ENCODE data around the gene ZNF516.

ZNF516 gene

GRCh38 chr18:76343938-76344569 is 151.0 kb downstream of the ZNF516 start:
- DNase-seq (ENCODE audit: low read depth in 3 of 3): no peak

- no peak for DNase-seq (ENCODE audit: low read depth in 3 of 3)
These were observed 154.6 kb downstream of the ZNF516 start for GRCh38 chr18:76340410-76340809.

- DNase-seq (ENCODE audit: low read depth in 3 of 3): no peak
These were observed 155.8 kb downstream of the ZNF516 start for GRCh38 chr18:76339246-76339620.

- no peak for DNase-seq (ENCODE audit: low read depth in 3 of 3)
These were observed 156.3 kb downstream of the ZNF516 start for GRCh38 chr18:76338619-76339245.

GRCh38 chr18:76338088-76338487 is 157.0 kb downstream of the ZNF516 start:
- DNase-seq (ENCODE audit: low read depth in 3 of 3): no peak

GRCh38 chr18:76335859-76336640 is 159.0 kb downstream of the ZNF516 start:
- DNase-seq (ENCODE audit: low read depth in 3 of 3): no peak

- no peak for DNase-seq (ENCODE audit: low read depth in 3 of 3)
These were observed 166.9 kb downstream of the ZNF516 start for GRCh38 chr18:76328140-76328539.

GRCh38 chr18:76323891-76324290 is 171.2 kb downstream of the ZNF516 start:
- DNase-seq (ENCODE audit: low read depth in 3 of 3): no peak

- no peak for DNase-seq (ENCODE audit: low read depth in 3 of 3)
These were observed 172.4 kb downstream of the ZNF516 start for GRCh38 chr18:76322686-76323085.

GRCh38 chr18:76319366-76319765 is 175.7 kb downstream of the ZNF516 start:
- DNase-seq (ENCODE audit: low read depth in 3 of 3): no peak

GRCh38 chr18:76318607-76319006 is 176.4 kb downstream of the ZNF516 start:
- DNase-seq (ENCODE audit: low read depth in 3 of 3): no peak

- no peak for DNase-seq (ENCODE audit: low read depth in 3 of 3)
These were observed 177.9 kb downstream of the ZNF516 start for GRCh38 chr18:76317136-76317535.

- no peak for DNase-seq (ENCODE audit: low read depth in 3 of 3)
These were observed 179.3 kb downstream of the ZNF516 start for GRCh38 chr18:76315722-76316230.

- DNase-seq (ENCODE audit: low read depth in 3 of 3): no peak
These were observed 180.5 kb downstream of the ZNF516 start for GRCh38 chr18:76314496-76314895.

GRCh38 chr18:76314015-76314414 is 181.0 kb downstream of the ZNF516 start:
- DNase-seq (ENCODE audit: low read depth in 3 of 3): no peak
